ENCODE data around the gene ADGRG6. TPM values are rescaled to one million over a fixed set of nuclear protein-coding genes. Genes with fewer than 3 reads are reported as not detected.

Gene ADGRG6
- total and polyA plus RNA-seq, 9 of the 15 experiments (the other 6 are each of a cell fraction or from before 2014, with no cell fraction given), result under 0.01 to 0.11 (median 0.05) TPM; not detected in 5

- intact Hi-C loops (cut with micrococcal nuclease), result no loop called here
- no peak for TF ChIP-seq E2F1 (CRISPR knock-in tag; IDR thresholded peaks at IDR 0.05)
- no peak for TF ChIP-seq ZNF518B (CRISPR knock-in tag; IDR thresholded peaks at IDR 0.05)
- no peak for TF ChIP-seq ZNF586 (CRISPR knock-in tag; conservative IDR thresholded peaks at IDR 0.05)
- no peak for TF ChIP-seq SNIP1 (IDR thresholded peaks at IDR 0.05; ENCODE audit: low read depth)
- TF ChIP-seq TFAP4 (CRISPR knock-in tag; IDR thresholded peaks at IDR 0.05; ENCODE audit: borderline replicate concordance), result no peak
- no peak for TF ChIP-seq OTX1 (CRISPR knock-in tag; IDR thresholded peaks at IDR 0.05)
- no peak for TF ChIP-seq NFIX (CRISPR knock-in tag; IDR thresholded peaks at IDR 0.05; ENCODE audit: low read depth)
- no peak for TF ChIP-seq E4F1 (CRISPR knock-in tag; IDR thresholded peaks at IDR 0.05; ENCODE audit: borderline replicate concordance)
- TF ChIP-seq KLF6 (CRISPR knock-in tag; IDR thresholded peaks at IDR 0.05; ENCODE audit: borderline replicate concordance), result no peak
- no peak for TF ChIP-seq SIN3A (IDR thresholded peaks at IDR 0.05; ENCODE audit: borderline replicate concordance in 2 of 2, control insufficient read depth in 1 of 2, low read depth in 2 of 2, low read length in 2 of 2)
- no peak for TF ChIP-seq NONO (IDR thresholded peaks at IDR 0.05; ENCODE audit: low read depth in 2 of 2, low read length in 1 of 2)
- no peak for TF ChIP-seq ZNF589 (CRISPR knock-in tag; IDR thresholded peaks at IDR 0.05; ENCODE audit: low read depth)
- no peak overlapping the region for H3K9ac ChIP-seq (ENCODE audit: insufficient read depth in 1 of 2, low read depth in 2 of 2, low read length in 2 of 2)
- H3K9me3 ChIP-seq (replicated peaks; ENCODE audit: control insufficient read depth, insufficient read depth, low read depth, low read length), result no peaks in the 10 kb centered on the region
- ChIA-PET CTCF (ENCODE audit: low intra/inter-chr PET ratio) (no interaction called here), POLR2A (no interaction called here)
- no peak overlapping the region for H3K4me3 ChIP-seq
- no peak for FAIRE-seq
- no peak overlapping the region for H3K27ac ChIP-seq (ENCODE audit: extremely low read depth, low read depth, low read length)
- WGBS (ENCODE audit: insufficient coverage, low coverage, missing lambda C conversion rate), result 1% methylated on average over 4 of the region's 4 CpGs
- no peaks in the 10 kb centered on the region for H4K20me1 ChIP-seq (replicated peaks; ENCODE audit: control insufficient read depth, insufficient read depth, low read length)
- no peaks in the 10 kb centered on the region for H3K27me3 ChIP-seq (ENCODE audit: control insufficient read depth in 2 of 2, insufficient read depth in 2 of 2, low read length in 2 of 2)
- no peak for DNase-seq (ENCODE audit: extremely low read depth in 1 of 4, low spot score in 3 of 4)
- H3K36me3 ChIP-seq (ENCODE audit: control insufficient read depth, insufficient read depth, low read length), result no peaks in the 10 kb centered on the region
- in situ Hi-C loops (cut with MboI), result no loop called here
- no peak for ATAC-seq
- no peak overlapping the region for H2AFZ ChIP-seq (ENCODE audit: low read depth, low read length)
- H3K4me1 ChIP-seq (replicated peaks in 1 of 2; ENCODE audit: control insufficient read depth in 2 of 2, insufficient read depth in 2 of 2, low read length in 2 of 2), result no peaks in the 10 kb centered on the region; a peak in 1 of 5 replicates
- H3K4me2 ChIP-seq (ENCODE audit: insufficient read depth, low read length), result no peak overlapping the region
- no TSS peak for BruUV-seq (replicated peaks)
- H3K9me1 ChIP-seq (ENCODE audit: control insufficient read depth, insufficient read depth, low read length), result no peaks in the 10 kb centered on the region
- H3K79me2 ChIP-seq (ENCODE audit: control insufficient read depth, insufficient read depth, low read length), result no peaks in the 10 kb centered on the region
Measured at GRCh38 chr6:142374091-142374770, 72.4 kb downstream of the ADGRG6 start.
